NOMO-1 treated with dmso at 0.1 percent for 144 hours (cell line): ENCODE data around the gene SCAANT1.

Source experiments
- DNase-seq: peaks from one replicate; lab custom pipeline; 2025; ENCODE audit not compliant: unreplicated experiment; lab: John Stamatoyannopoulos, UW

SCAANT1 gene

GRCh38 chr3:63864008-63864964, 47.9 kb downstream of the SCAANT1 start:
- peak; percentile 14 for DNase-seq

- DNase-seq = peak; percentile 39
These were observed 48.8 kb downstream of the SCAANT1 start, which contains the start of the genes ATXN7 and THOC7 for GRCh38 chr3:63863150-63864007. TSS of gene ATXN7 (plus strand) at chr3:63863867. CDS start at chr3:63912599, 48,732 bp downstream. TSS of gene THOC7 (minus strand) at chr3:63863805. CDS start at chr3:63863790, 15 bp downstream.

- no peak for DNase-seq
These were observed 49.4 kb downstream of the SCAANT1 start for GRCh38 chr3:63862804-63863149.
